Measurements from ENCODE around the gene ZNF554.
"Not testable (repeated sequence)": the region's sequence is repeated elsewhere in the genome, so short reads cannot be mapped to it uniquely, and the experiment has no call there.

Gene ZNF554

DNA sequence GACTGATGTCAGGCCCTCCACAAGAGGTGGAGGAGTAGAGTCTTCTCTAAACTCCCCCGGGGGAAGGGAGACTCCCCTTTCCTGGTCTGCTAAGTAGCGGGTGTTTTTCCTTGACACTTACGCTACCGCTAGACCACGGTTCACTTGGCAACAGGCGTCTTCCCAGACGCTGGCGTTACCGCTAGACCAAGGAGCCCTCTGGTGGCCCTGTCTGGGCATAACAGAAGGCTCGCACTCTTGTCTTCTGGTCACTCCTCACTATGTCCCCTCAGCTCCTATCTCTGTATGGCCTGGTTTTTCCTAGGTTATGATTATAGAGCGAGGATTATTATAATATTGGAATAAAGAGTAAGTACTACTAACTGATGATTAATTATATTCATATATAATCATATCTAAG is 52.5 kb downstream of the ZNF554 start:
- DNase-seq = not testable (repeated sequence)

DNA sequence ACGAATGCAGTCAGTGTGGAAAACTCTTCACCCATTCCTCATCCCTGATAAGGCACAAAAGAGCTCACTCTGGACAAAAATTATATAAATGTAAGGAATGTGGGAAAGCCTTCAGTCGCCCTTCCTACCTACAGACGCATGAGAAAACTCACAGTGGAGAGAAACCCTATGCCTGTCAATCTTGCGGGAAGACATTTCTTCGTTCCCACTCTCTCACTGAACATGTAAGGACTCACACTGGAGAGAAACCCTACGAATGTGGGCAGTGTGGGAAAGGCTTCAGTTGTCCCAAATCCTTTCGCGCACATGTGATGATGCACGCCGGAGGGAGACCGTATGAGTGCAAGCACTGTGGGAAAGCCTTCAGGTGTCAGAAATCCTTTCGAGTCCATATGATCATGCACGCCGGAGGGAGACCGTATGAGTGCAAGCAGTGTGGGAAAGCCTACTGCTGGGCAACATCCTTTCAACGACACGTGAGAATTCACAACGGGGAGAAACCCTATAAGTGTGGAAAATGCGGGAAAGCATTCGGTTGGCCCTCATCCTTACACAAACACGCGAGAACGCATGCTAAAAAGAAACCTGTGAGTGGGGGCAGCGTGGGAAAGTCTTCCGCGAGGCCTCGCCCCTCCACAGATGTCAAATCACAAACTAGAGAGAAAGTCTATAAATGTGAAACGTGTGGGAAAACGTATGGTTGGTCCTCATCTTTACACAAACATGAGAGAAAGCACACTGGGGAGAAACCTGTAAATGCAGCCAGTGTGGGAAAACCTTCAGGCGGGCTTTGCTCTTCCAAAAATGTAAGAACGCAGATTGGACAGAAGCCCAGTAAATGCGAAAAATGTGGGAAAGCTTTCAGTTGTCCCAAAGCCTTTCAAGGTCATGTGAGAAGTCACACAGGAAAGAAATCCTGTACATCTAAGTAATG is 58.0 kb downstream of the ZNF554 start:
- DNase-seq = no peak

GRCh38 chr19:2883686-2884439 is 64.2 kb downstream of the ZNF554 start:
- no peak for DNase-seq

GRCh38 chr19:2885736-2886135 is 66.1 kb downstream of the ZNF554 start:
- DNase-seq = no peak
